Neural cell (in vitro differentiated cells): Measurements from ENCODE around the gene TMEM200B. TPM values are rescaled to one million over a fixed set of nuclear protein-coding genes. Genes with fewer than 3 reads are reported as not detected.

ENCODE experiments used
- H2AFZ ChIP-seq: fragments of 200-600, 300-800 bp; sonication (generic), shearing (Covaris generic); 2 replicates; pipeline ENCODE4 v1.6.0; 2014; ENCODE audit warnings: low read depth, mild to moderate bottlenecking, antibody characterized with exemption, low read length, moderate library complexity
- H3F3A ChIP-seq: fragments of 200-600 bp; shearing (Covaris generic); 2 replicates; pipeline ENCODE4 v1.6.1; 2016; ENCODE audit warnings: mild to moderate bottlenecking, moderate library complexity, mixed read lengths, antibody characterized with exemption, low read length; ENCODE audit not compliant: insufficient read depth, poor library complexity, severe bottlenecking
- H3K27ac ChIP-seq: fragments of 200-600, 300-800 bp; sonication (generic), shearing (Covaris generic); 2 replicates; pipeline ENCODE4 v1.5.1; 2014; ENCODE audit warnings: mild to moderate bottlenecking, low read length, moderate library complexity
- H3K27me3 ChIP-seq: fragments of 300-800, 200-600 bp; sonication (generic), shearing (Covaris generic); 2 replicates; pipeline ENCODE4 v1.6.0; 2014; ENCODE audit warnings: mild to moderate bottlenecking, low read depth, low read length, moderate library complexity; ENCODE audit not compliant: insufficient read depth
- H3K36me3 ChIP-seq: fragments of 300-800, 200-600 bp; sonication (generic), shearing (Covaris generic); 2 replicates; pipeline ENCODE4 v1.5.1; 2014; ENCODE audit warnings: mild to moderate bottlenecking, antibody characterized with exemption, low read length, moderate library complexity; ENCODE audit not compliant: insufficient read depth
- H3K4me2 ChIP-seq: fragments of 300-800, 200-600 bp; sonication (generic), shearing (Covaris generic); 2 replicates; pipeline ENCODE4 v1.6.0; 2014; ENCODE audit warnings: mild to moderate bottlenecking, low read length
- H3K4me3 ChIP-seq: fragments of 300-800, 200-600 bp; sonication (generic), shearing (Covaris generic); 2 replicates; pipeline ENCODE4 v1.5.1; 2014; ENCODE audit warnings: mild to moderate bottlenecking, low read length, moderate library complexity
- H3K79me2 ChIP-seq: fragments of 200-600 bp; shearing (Covaris generic); replicated peaks from 2 replicates; pipeline ENCODE4 v1.6.0; 2014; ENCODE audit warnings: mild to moderate bottlenecking, low read length, moderate library complexity; ENCODE audit not compliant: insufficient read depth
- H3K9ac ChIP-seq: fragments of 300-800, 200-600 bp; sonication (generic), shearing (Covaris generic); 2 replicates; pipeline ENCODE4 v1.6.1; 2016; ENCODE audit warnings: mild to moderate bottlenecking, low read length, mixed read lengths
- H3K9me2 ChIP-seq: fragments of 200-600 bp; shearing (Covaris generic); 2 replicates; pipeline ENCODE4 v1.6.1; 2016; ENCODE audit warnings: mild to moderate bottlenecking, low read length, mixed read lengths; ENCODE audit not compliant: insufficient read depth
- H3K9me3 ChIP-seq: fragments of 200-600, 300-800 bp; sonication (generic), shearing (Covaris generic); 2 replicates; pipeline ENCODE4 v1.6.1; 2016; ENCODE audit warnings: mild to moderate bottlenecking, mixed run types, low read length, moderate library complexity, mixed read lengths
- H4K20me1 ChIP-seq: fragments of 200-600 bp; shearing (Covaris generic); 2 replicates; pipeline ENCODE4 v1.6.1; 2016; ENCODE audit warnings: mild to moderate bottlenecking, mixed run types; ENCODE audit not compliant: insufficient read depth
- CTCF ChIP-seq: fragments of 450-650 bp; IDR thresholded peaks from 2 replicates; pipeline ENCODE4 v1.5.1; 2014; ENCODE audit warnings: antibody characterized with exemption, mild to moderate bottlenecking, moderate library complexity; ENCODE audit not compliant: poor library complexity, severe bottlenecking
- EP300 ChIP-seq: fragments of 450-650 bp; conservative IDR thresholded peaks from 2 replicates; pipeline ENCODE4 v1.6.1; 2014; ENCODE audit warnings: antibody characterized with exemption, mild to moderate bottlenecking, moderate library complexity; ENCODE audit not compliant: poor library complexity, severe bottlenecking
- EZH2 ChIP-seq: fragments of 200-600, 300-800 bp; shearing (Covaris generic), sonication (generic); IDR thresholded peaks from 2 replicates; pipeline ENCODE4 v1.6.1; 2014; ENCODE audit warnings: antibody characterized with exemption, low read length, borderline replicate concordance, mild to moderate bottlenecking; ENCODE audit not compliant: insufficient read depth, poor library complexity, severe bottlenecking
- MXI1 ChIP-seq: fragments of 450-650 bp; conservative IDR thresholded peaks from 2 replicates; pipeline ENCODE4 v1.6.1; 2014; ENCODE audit warnings: antibody characterized with exemption, mild to moderate bottlenecking; ENCODE audit not compliant: poor library complexity, severe bottlenecking
- POLR2AphosphoS5 ChIP-seq: IDR thresholded peaks from 2 replicates; pipeline ENCODE4 v1.6.1; 2012
- RAD21 ChIP-seq: fragments of 450-650 bp; conservative IDR thresholded peaks from 2 replicates; pipeline ENCODE4 v1.6.1; 2014; ENCODE audit warnings: antibody characterized with exemption, mild to moderate bottlenecking, moderate library complexity
- REST ChIP-seq: IDR thresholded peaks from 2 replicates; pipeline ENCODE4 v1.6.1; 2012; ENCODE audit warnings: borderline replicate concordance
- SMC3 ChIP-seq: fragments of 450-650 bp; conservative IDR thresholded peaks from 2 replicates; pipeline ENCODE4 v1.6.1; 2014; ENCODE audit warnings: antibody characterized with exemption, mild to moderate bottlenecking, moderate library complexity; ENCODE audit not compliant: poor library complexity
- TAF1 ChIP-seq: IDR thresholded peaks from 2 replicates; pipeline ENCODE4 v1.6.1; 2012; ENCODE audit warnings: low read depth
- polyA plus RNA-seq: library from polyadenylated mRNA; depleted of rRNA; stranded (reverse); fragments of >200 nt; gene quantifications from 2 replicates; pipeline ENCODE4 v1.2.3, GENCODE V29; 2014

TMEM200B gene
- polyA plus RNA-seq, 1 donor from 2014 or later: 0.11 TPM

GRCh38 chr1:29105822-29106221 is 17.9 kb downstream of the TMEM200B start:
- TF ChIP-seq TAF1: no peak
- TF ChIP-seq MXI1: no peak
- TF ChIP-seq POLR2AphosphoS5: no peak
- TF ChIP-seq REST: no peak
- no peak for TF ChIP-seq RAD21
- no peak for TF ChIP-seq EP300
- TF ChIP-seq EZH2: no peak
- no peak for TF ChIP-seq CTCF
- no peak for TF ChIP-seq SMC3
- H3K9me2 ChIP-seq: no peaks in the 10 kb centered on the region
- H3K79me2 ChIP-seq: no peaks in the 10 kb centered on the region
- H3K36me3 ChIP-seq: no peaks in the 10 kb centered on the region
- no peak overlapping the region for H3K9ac ChIP-seq
- no peak overlapping the region for H3K4me3 ChIP-seq
- no peak overlapping the region for H3K4me2 ChIP-seq
- no peak overlapping the region for H2AFZ ChIP-seq
- no peaks in the 10 kb centered on the region for H3K27me3 ChIP-seq
- H3F3A ChIP-seq: no peaks in the 10 kb centered on the region
- H3K9me3 ChIP-seq: no peaks in the 10 kb centered on the region
- no peak overlapping the region for H3K27ac ChIP-seq
- no peaks in the 10 kb centered on the region for H4K20me1 ChIP-seq

GRCh38 chr1:29100487-29100886 is 23.2 kb downstream of the TMEM200B start:
- no peaks in the 10 kb centered on the region for H3K79me2 ChIP-seq
- H2AFZ ChIP-seq: no peak overlapping the region
- peaks cover 5% of the 10 kb centered on the region for H3K36me3 ChIP-seq
- TF ChIP-seq REST: no peak
- H3K4me3 ChIP-seq: no peak overlapping the region
- no peaks in the 10 kb centered on the region for H3K27me3 ChIP-seq
- no peaks in the 10 kb centered on the region for H3K9me2 ChIP-seq
- no peaks in the 10 kb centered on the region for H3F3A ChIP-seq
- H3K27ac ChIP-seq: no peak overlapping the region
- no peak overlapping the region for H3K4me2 ChIP-seq
- H3K9ac ChIP-seq: no peak overlapping the region
- no peaks in the 10 kb centered on the region for H3K9me3 ChIP-seq
- no peaks in the 10 kb centered on the region for H4K20me1 ChIP-seq
